B cell (primary cell): ENCODE data around the gene AMPH. TPM values are rescaled to one million over a fixed set of nuclear protein-coding genes. Genes with fewer than 3 reads are reported as not detected.
"Not testable (repeated sequence)": the region's sequence is repeated elsewhere in the genome, so short reads cannot be mapped to it uniquely, and the experiment has no call there.

Source experiments
- ATAC-seq: fragments of 200-7000 bp; cut with Tn5 transposase; one replicate; pipeline ENCODE4 v1.10.0; 2021; ENCODE audit warnings: low read depth, mild to moderate bottlenecking, moderate number of reproducible peaks, moderate library complexity
- CTCF ChIA-PET: fragments of 350-600 bp; sonication (Branson Sonifier 250); formaldehyde crosslinking; loops from one replicate; lab custom pipeline; 2021; ENCODE audit warnings: antibody characterized with exemption, inconsistent platforms; lab: Charles Lee
- POLR2A ChIA-PET: fragments of 350-600 bp; sonication (Branson Sonifier 250); formaldehyde crosslinking; loops from one replicate; lab custom pipeline; 2021; ENCODE audit warnings: antibody characterized with exemption; lab: Charles Lee
- DNase-seq: peaks from one replicate; pipeline ENCODE4 v3.0.0; 2013
- H2AFZ ChIP-seq: 2 replicates; pipeline ENCODE4 v1.6.1; 2012; ENCODE audit warnings: mild to moderate bottlenecking, low read depth, low read length; ENCODE audit not compliant: insufficient read depth, poor library complexity, severe bottlenecking
- H3K27ac ChIP-seq, 2 donors: 1 replicate in 1 of 2; 2 replicates in 1 of 2; pipeline ENCODE4 v1.5.1; 2012 to 2013; ENCODE audit warnings: low read length in 2 of 2, mild to moderate bottlenecking in 2 of 2, moderate library complexity in 1 of 2
- H3K27me3 ChIP-seq, 4 experiments: fragments of 200-600 bp in 1 of 4; sonication (generic) in 1 of 4; replicated peaks in 1 of 4; 1 replicate in 2 of 4; 2 replicates in 2 of 4; pipeline versions ENCODE4 v1.6.1 to v1.7.0; 2013 to 2016; ENCODE audit warnings: low read length in 3 of 4, mild to moderate bottlenecking in 2 of 4, mixed read lengths in 1 of 4, moderate library complexity in 1 of 4; ENCODE audit not compliant: insufficient read depth in 4 of 4, control insufficient read depth in 3 of 4; ENCODE audit errors: control extremely low read depth in 1 of 4
- H3K36me3 ChIP-seq, 2 experiments: replicated peaks in 1 of 2; 1 replicate in 1 of 2; 2 replicates in 1 of 2; pipeline versions ENCODE4 v1.6.1 to v1.7.1; 2013; ENCODE audit warnings: low read length in 1 of 2; ENCODE audit not compliant: insufficient read depth in 2 of 2, control insufficient read depth in 1 of 2; ENCODE audit errors: control extremely low read depth in 1 of 2, extremely low read depth in 1 of 2
- H3K4me1 ChIP-seq, 2 donors: fragments of 200-600 bp in 1 of 2; sonication (generic) in 1 of 2; 1 replicate in 1 of 2; 2 replicates in 1 of 2; pipeline versions ENCODE4 v1.5.1 to v1.6.1; 2013 to 2017; ENCODE audit warnings: low read length in 2 of 2; ENCODE audit not compliant: control insufficient read depth in 2 of 2, insufficient read depth in 2 of 2
- H3K4me2 ChIP-seq: replicated peaks from 2 replicates; pipeline ENCODE3; 2012; ENCODE audit warnings: mild to moderate bottlenecking, low read depth, low read length; ENCODE audit not compliant: poor library complexity, severe bottlenecking
- H3K4me3 ChIP-seq, 5 experiments: fragments of 200-600 bp in 1 of 5; sonication (generic) in 1 of 5; 1 replicate in 3 of 5; 2 replicates in 2 of 5; pipeline versions ENCODE4 v1.5.1 to v1.7.0; 2011 to 2016; ENCODE audit warnings: low read length in 4 of 5, mild to moderate bottlenecking in 4 of 5, low read depth in 2 of 5, control low read depth in 1 of 5, moderate library complexity in 1 of 5; ENCODE audit not compliant: insufficient read depth in 1 of 5; ENCODE audit errors: control extremely low read depth in 1 of 5, extremely low read depth in 1 of 5
- H3K79me2 ChIP-seq: fragments of 200-600 bp; sonication (generic); one replicate; pipeline ENCODE4 v1.6.0; 2016; ENCODE audit warnings: low read length; ENCODE audit not compliant: control insufficient read depth, insufficient read depth
- H3K9ac ChIP-seq: fragments of 200-600 bp; sonication (generic); 2 replicates; pipeline ENCODE4 v1.6.1; 2017; ENCODE audit warnings: mild to moderate bottlenecking, low read length, moderate library complexity
- H3K9me3 ChIP-seq, 3 donors: one replicate each; pipeline versions ENCODE4 v1.6.1 to v1.7.1; 2013; ENCODE audit warnings: low read length in 2 of 3; ENCODE audit not compliant: control insufficient read depth in 2 of 3, insufficient read depth in 1 of 3; ENCODE audit errors: control extremely low read depth in 1 of 3
- H4K20me1 ChIP-seq: 2 replicates; pipeline ENCODE4 v1.6.0; 2012; ENCODE audit warnings: mild to moderate bottlenecking, low read length; ENCODE audit not compliant: insufficient read depth, control insufficient read depth, poor library complexity, severe bottlenecking
- H3K27ac Mint-ChIP-seq: one replicate; pipeline ENCODE4 v1.8.0; 2021; ENCODE audit warnings: mixed read lengths
- H3K27me3 Mint-ChIP-seq: one replicate; pipeline ENCODE4 v1.8.0; 2021; ENCODE audit warnings: mixed read lengths
- H3K4me1 Mint-ChIP-seq: one replicate; pipeline ENCODE4 v1.8.0; 2021; ENCODE audit warnings: mixed read lengths
- H3K4me3 Mint-ChIP-seq: one replicate; pipeline ENCODE4 v1.8.0; 2021; ENCODE audit warnings: mixed read lengths
- H3K9me3 Mint-ChIP-seq: one replicate; pipeline ENCODE4 v1.8.0; 2022; ENCODE audit warnings: mixed read lengths; ENCODE audit not compliant: insufficient read depth
- EZH2 ChIP-seq: IDR thresholded peaks from 2 replicates; pipeline ENCODE4 v1.6.1; 2012; ENCODE audit warnings: borderline replicate concordance, low read depth, mild to moderate bottlenecking, moderate library complexity, low read length; ENCODE audit not compliant: insufficient read depth, poor library complexity, severe bottlenecking
- WGBS: methylation state at CpG from one replicate; pipeline ENCODE4 v1.1.5; 2013; ENCODE audit warnings: missing lambda C conversion rate; ENCODE audit not compliant: insufficient coverage; 5-methylcytosine and 5-hydroxymethylcytosine counted together
- intact Hi-C: fragments of 100-400 bp; cut with micrococcal nuclease; formaldehyde crosslinking; loops from one replicate; pipeline ENCODE4 v1.10.0; 2022
- polyA plus RNA-seq: library from polyadenylated mRNA; depleted of rRNA; stranded (reverse); fragments of >200 nt; gene quantifications from 2 replicates; pipeline ENCODE4 v1.2.3, GENCODE V29; 2012
- total RNA-seq, 2 donors: library from RNA; stranded (reverse); fragments of 120-200 nt in 1 of 2; gene quantifications; 1 replicate in 1 of 2; 2 replicates in 1 of 2; pipeline versions ENCODE4 v1.2.3 to v1.2.4, GENCODE V29; 2013 to 2022
- TF ChIP-seq, protein P1 (sequence below): fragments of 200-600 bp; IDR thresholded peaks from one replicate; pipeline ENCODE4 v1.8.0; 2022; ENCODE audit warnings: antibody characterized with exemption, mild to moderate bottlenecking

AMPH gene
- total and polyA plus RNA-seq, 2 donors (not counting 1 experiment from before 2014, with no cell fraction given) = not detected

DNA sequence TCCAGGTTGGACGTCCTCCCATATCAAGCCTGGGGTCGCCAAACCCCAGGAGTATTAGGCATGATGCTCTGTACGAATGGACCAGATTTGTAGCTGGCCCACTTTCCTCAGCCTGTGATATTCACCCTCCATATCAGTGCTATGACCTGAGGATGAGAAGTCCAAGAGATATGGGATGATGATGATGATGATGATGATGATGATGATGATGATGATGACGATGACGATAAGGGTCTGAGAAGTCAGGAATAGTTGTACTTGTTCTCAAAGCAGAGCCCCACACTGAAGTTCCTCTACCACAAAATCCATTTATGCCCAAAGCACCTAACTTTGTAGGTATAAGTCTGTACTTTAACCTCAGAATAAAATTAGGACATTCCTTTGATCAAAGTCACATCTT is 50.7 kb downstream of the AMPH start:
- Histone ChIP-seq H3K4me3 (no peak overlapping the region), H3K79me2 (no peaks in the 10 kb centered on the region), H3K27ac (no peak overlapping the region), H3K4me1 (no peaks in the 10 kb centered on the region), H3K4me2 (no peak overlapping the region), H3K9me3 (peaks cover 0 to 4% (median 0%) of the 10 kb centered on the region in 3 donors), H3K9ac (no peak overlapping the region), H3K36me3 (no peaks in the 10 kb centered on the region), H2AFZ (no peak overlapping the region), H4K20me1 (no peaks in the 10 kb centered on the region), H3K27me3 (peaks cover 0 to 2% (median 0%) of the 10 kb centered on the region in 4 experiments)
- H3K9me3 Mint-ChIP-seq = peaks cover 5% of the 10 kb centered on the region
- no peak for ATAC-seq
- ChIA-PET POLR2A (no interaction called here), CTCF (no interaction called here)
- WGBS = 67% methylated on average over 2 of the region's 5 CpGs
- DNase-seq = no peak
- H3K4me3 Mint-ChIP-seq = no peak overlapping the region
- H3K27me3 Mint-ChIP-seq = peaks cover 21% of the 10 kb centered on the region
- no peaks in the 10 kb centered on the region for H3K4me1 Mint-ChIP-seq
- intact Hi-C loops = no loop called here
- no peak overlapping the region for H3K27ac Mint-ChIP-seq
- TF ChIP-seq, protein P1, sequence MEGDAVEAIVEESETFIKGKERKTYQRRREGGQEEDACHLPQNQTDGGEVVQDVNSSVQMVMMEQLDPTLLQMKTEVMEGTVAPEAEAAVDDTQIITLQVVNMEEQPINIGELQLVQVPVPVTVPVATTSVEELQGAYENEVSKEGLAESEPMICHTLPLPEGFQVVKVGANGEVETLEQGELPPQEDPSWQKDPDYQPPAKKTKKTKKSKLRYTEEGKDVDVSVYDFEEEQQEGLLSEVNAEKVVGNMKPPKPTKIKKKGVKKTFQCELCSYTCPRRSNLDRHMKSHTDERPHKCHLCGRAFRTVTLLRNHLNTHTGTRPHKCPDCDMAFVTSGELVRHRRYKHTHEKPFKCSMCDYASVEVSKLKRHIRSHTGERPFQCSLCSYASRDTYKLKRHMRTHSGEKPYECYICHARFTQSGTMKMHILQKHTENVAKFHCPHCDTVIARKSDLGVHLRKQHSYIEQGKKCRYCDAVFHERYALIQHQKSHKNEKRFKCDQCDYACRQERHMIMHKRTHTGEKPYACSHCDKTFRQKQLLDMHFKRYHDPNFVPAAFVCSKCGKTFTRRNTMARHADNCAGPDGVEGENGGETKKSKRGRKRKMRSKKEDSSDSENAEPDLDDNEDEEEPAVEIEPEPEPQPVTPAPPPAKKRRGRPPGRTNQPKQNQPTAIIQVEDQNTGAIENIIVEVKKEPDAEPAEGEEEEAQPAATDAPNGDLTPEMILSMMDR = no peak
- TF ChIP-seq EZH2 = no peak

DNA sequence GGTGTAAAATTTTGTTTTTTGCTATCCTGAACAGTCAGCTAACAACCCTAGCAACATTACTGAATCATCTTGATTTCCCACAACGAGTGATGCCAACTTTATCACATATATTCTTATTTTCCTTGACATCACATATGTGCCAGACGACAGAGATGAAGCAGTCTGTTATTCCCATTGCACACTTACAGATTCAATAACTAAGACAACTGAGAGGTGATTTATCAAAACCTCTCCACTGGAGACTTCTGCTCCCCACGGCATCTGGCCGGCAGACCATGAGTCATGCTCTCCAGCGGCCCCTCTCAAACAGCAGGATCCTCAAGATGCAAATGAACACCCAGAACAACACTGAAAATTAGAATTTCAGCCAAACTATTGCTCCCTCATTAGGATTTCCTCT is 57.1 kb downstream of the AMPH start:
- POLR2A ChIA-PET = no interaction called here
- Mint-ChIP-seq H3K9me3 (peaks cover 7% of the 10 kb centered on the region), H3K4me1 (no peaks in the 10 kb centered on the region), H3K27ac (no peak overlapping the region), H3K27me3 (peaks cover 7% of the 10 kb centered on the region), H3K4me3 (no peak overlapping the region)
- DNase-seq = no peak
- intact Hi-C loops = no loop called here
- Histone ChIP-seq H2AFZ (no peak overlapping the region), H3K36me3 (no peaks in the 10 kb centered on the region), H3K9ac (no peak overlapping the region), H3K79me2 (no peaks in the 10 kb centered on the region), H3K27me3 (peaks cover 0 to 1% (median 0%) of the 10 kb centered on the region in 4 experiments), H3K4me2 (no peak overlapping the region), H3K27ac (no peak overlapping the region), H3K4me1 (no peaks in the 10 kb centered on the region), H3K4me3 (no peak overlapping the region), H3K9me3 (peaks cover 0 to 7% (median 0%) of the 10 kb centered on the region in 3 donors), H4K20me1 (no peaks in the 10 kb centered on the region)
- CTCF ChIA-PET = no interaction called here
- 89% methylated on average over 5 of the region's 5 CpGs for WGBS
- TF ChIP-seq EZH2 = no peak
- TF ChIP-seq, protein P1 = no peak
- no peak for ATAC-seq

DNA sequence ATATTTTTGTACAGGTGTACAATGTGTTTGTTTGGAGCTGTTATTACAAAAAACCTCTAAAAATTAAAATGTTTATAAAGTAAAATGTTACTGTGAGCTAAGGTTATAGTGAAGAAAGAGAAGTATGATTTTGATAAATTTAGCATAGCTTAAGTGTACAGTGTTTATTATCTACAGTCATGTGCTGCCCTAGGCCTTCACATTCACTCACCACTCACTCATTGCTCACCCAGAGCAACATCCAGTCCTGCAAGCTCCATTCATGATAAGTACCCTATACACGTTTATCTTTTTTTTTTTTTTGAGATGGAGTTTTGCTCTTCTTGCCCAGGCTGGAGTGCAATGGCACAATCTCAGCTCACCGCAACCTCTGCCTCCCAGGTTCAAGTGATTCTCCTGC is 59.6 kb downstream of the AMPH start:
- H3K27ac ChIP-seq, H3K9me3 ChIP-seq, POLR2A ChIA-PET, DNase-seq, H3K27me3 Mint-ChIP-seq, intact Hi-C loops, H3K4me1 ChIP-seq, H3K4me1 Mint-ChIP-seq, H3K4me2 ChIP-seq, H3K9me3 Mint-ChIP-seq, H2AFZ ChIP-seq, CTCF ChIA-PET, H3K27me3 ChIP-seq, H3K9ac ChIP-seq, H3K36me3 ChIP-seq, H3K27ac Mint-ChIP-seq, H3K4me3 Mint-ChIP-seq, H4K20me1 ChIP-seq, H3K4me3 ChIP-seq, H3K79me2 ChIP-seq, ATAC-seq: not testable (repeated sequence)
- no CpG with 5 or more reads among the region's 2 CpGs for WGBS
